NCI-H82 (cell line): ENCODE measurements around the gene FILIP1.
"Not testable (repeated sequence)": the region's sequence is repeated elsewhere in the genome, so short reads cannot be mapped to it uniquely, and the experiment has no call there.

Experiments used
- DNase-seq: peaks from one replicate; lab custom pipeline; 2025; lab: John Stamatoyannopoulos, UW

Gene FILIP1

DNA sequence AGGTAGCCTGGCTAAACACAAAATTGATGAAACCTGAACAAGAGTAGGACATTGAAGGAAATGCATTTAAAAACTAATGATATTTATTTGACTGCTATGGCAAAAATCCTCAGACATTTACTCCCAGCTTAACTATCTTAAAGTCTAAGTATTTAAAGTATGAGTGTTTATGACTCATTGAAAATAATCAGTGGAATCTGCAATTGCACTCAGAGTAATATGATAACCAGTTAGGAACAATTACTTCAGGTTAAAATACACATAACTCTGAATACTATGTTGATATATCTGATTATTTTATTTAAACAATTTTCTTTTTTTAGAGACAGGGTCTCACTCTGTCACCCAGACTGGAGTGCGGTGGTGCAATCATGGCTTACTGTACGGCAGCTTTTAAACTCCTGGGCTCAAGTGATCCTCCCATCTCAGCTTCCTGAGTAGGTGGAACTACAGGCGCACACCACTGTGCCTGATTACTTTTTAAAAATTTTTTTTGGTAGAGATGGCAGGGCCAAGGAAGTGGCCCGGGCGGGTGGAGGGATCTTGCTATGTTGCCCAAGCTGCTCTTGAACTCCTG is 43.9 kb downstream of the FILIP1 start:
- DNase-seq = no peak

DNA sequence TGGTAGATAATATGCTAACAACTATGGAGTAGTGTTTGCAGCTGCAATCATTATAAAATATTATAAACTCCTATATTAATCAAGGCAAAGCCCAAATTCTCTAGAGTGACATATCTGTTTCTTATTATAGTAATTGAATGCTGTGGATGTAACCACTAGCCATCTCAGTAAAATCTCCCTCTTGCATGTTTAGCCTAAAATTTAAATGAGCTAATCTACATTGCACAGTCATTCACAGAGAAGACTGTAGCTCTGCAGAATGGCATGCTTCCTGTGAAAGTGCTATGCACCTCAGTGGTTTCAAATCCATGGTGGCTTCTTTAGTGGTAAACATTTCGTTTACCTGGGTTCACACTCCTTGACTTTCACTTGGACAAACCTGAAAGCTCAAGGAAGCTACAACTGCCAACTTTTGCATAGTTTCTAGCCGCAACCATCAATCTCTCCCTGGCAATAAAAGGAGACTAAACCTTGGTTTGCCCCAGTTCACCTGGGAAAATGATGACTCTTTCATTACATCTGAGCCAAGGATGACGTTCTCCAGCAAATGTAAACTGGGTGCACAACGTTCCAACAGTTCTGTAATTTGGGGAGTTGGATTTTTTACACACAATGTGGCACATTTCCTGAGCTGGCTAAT is 47.2 kb downstream of the FILIP1 start:
- no peak for DNase-seq

DNA sequence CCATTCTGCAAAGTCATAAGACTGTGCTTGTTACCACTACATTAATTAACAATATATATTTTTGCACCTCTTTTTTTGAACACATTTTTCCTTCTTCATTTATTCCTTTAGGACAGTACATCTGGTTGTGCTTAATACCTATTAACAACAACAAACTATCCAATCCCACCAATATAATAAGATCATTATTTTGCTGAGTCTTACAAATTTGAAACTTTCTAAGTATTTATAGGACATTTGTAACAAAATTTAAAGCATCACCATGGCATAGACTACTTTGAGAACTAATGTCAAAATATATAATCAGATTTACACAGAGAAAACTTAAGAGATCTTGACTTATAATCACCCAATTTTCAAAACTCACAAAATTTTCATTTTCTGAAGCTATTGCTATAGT is 47.9 kb downstream of the FILIP1 start:
- no peak for DNase-seq

DNA sequence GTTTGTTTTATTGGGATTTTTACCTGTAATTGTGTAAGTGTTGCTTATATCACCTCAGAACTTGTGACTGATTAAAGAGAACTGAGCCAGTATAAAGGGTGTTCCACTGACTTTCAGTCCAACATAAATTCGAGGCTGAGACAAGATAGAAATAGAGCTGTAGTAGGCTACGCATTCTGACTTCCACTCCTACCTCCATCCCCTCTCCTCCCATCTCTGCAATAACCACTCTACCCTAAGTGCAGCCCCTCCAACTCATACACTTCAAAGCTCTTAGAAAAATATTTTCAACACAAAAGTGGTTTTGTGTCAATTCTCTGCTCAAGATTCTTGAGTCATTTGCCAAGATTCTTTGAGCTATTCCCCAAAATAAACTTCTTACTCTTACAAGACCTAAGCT is 48.7 kb downstream of the FILIP1 start:
- no peak for DNase-seq

DNA sequence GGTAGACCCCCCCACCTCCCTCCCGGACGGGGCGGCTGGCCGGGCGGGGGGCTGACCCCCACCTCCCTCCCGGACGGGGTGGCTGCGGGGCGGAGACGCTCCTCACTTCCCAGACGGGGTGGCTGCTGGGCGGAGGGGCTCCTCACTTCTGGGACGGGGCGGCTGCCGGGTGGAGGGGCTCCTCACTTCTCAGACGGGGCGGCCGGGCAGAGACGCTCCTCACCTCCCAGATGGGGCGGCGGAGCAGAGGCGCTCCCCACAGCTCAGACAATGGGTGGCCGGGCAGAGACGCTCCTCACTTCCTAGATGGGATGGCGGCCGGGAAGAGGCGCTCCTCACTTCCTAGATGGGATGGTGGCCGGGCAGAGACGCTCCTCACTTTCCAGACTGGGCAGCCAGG is 51.7 kb downstream of the FILIP1 start:
- not testable (repeated sequence) for DNase-seq

DNA sequence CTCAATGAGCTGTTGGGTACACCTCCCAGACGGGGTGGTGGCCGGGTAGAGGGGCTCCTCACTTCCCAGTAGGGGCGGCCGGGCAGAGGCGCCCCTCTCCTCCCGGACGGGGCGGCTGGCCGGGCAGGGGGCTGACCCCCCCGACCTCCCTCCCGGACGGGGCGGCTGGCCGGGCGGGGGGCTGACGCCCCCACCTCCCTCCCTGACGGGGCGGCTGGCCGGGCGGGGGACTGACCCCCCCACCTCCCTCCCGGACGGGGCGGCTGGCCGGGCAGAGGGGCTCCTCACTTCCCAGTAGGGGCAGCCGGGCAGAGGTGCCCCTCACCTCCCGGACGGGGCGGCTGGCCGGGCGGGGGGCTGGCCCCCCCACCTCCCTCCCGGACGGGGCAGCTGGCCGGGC is 52.1 kb downstream of the FILIP1 start:
- not testable (repeated sequence) for DNase-seq

DNA sequence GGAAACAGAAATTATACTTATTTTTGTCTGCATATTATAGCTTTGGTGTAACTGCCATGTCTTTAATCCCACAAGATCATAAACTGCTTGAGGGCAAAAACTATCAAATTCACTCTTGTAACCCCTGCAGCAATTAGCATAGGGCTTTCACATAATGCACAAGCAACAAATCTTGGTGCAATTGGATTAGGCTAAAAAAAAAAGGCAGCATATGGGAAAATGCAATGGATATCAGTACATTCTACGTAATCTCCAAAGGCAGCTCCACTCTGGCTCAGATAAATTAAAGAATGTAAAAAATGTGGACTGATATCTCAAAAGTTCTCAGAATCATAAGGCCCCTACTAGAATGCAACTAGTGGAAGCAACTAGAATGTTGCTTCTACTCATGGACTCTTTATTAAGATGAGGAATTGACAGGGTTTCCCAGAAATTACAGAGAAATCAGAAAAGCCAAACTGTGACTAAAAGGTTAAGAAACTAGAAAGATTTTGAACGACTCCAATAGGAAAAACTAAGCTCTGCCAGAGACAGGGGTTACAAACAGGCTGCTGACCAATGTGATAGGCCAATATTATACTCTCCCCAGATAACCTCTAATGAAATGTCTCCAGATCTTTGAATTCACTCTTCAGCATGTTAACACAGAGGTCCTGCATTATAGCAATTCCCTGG is 55.0 kb downstream of the FILIP1 start:
- DNase-seq = peak; percentile 59

DNA sequence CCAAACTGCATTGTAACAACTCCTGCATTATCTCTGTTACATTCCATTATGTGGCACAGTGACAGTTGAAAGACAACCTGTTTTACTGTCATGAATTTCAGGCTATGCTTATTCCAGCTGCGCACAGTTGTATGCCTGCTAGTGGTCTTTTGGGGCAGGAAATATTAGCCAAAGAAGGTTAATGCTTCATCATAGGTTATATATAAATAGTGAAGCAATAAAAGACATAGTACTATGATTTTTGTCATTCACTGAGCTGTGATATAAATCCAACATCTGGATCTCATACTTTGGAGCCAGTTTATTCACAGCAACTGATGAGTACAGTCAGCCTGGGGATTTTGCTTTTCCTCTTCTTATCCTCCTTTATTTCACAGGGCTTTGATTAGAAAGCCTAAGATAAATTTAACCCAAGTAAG is 55.6 kb downstream of the FILIP1 start:
- no peak for DNase-seq

DNA sequence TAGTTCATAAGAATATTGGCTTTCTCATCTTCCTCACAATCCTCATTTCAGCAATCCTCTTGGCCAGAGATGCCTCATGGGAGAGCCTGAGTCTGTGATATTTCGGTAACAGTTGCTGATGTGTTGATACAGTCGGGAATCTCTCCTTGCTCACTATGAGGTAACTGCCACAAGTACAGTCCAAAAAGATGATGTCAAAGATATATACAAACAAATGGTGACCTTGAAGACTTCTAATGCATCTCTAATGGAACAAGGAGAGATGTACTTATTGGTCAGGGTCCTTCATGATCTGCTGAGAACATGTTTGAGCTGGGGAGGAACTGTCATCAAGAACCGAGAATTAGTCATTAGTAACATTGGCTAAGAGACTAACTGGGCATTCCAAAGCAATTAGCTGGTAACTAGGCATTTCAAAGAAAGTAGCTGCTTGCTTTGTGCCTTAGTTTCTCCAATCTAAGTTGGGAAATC is 56.1 kb downstream of the FILIP1 start:
- DNase-seq = no peak

DNA sequence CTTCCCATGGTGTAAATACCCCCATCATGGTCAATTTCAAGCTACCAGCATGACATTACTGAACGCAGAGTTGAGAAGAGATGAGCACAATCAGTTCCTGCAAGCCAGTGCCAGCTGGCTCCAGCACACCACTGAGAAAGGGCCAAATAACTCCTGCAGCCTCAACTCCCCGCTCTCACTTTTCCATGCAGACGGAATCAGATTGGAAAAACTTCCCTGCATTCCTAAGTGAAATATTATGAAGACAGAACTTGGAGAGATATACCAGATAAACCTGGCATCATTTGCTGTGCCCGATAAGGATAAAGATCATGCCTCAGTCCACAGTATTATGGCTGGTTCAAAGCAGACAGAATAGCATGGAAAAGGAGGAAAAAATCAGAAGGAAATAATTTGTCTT is 56.7 kb downstream of the FILIP1 start:
- no peak for DNase-seq

DNA sequence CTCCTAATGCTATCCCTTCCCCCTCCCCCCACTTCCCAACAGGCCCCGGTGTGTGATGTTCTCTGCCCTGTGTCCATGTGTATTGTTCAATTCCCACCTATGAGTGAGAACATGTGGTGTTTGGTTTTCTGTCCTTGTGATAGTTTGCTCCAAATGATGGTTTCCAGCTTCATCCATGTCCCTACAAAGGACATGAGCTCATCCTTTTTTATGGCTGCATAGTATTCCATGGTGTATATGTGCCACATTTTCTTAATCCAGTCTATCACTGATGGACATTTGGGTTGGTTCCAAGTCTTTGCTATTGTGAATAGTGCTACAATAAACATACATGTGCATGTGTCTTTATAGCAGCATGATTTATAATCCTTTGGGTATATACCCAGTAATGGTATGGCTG is 60.8 kb downstream of the FILIP1 start:
- not testable (repeated sequence) for DNase-seq

DNA sequence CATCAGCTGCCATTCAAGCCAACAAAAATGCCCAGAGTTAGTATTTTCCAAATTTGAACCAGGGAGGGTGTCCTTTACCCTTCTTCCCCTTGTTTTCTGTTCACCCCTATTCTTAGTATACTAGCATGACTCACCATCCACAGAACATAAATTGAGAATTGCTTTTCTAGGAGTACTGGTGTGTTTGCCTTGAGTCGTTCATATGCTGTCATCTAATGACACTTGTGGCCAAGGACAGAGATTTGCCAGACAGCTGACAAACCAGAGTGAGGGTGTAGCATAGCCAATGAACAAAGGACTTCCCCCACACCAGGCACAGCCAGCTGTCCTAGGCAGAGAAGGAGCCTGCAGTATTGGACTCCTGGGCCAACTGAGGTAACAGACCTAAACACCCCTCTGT is 62.2 kb downstream of the FILIP1 start:
- peak; percentile 15 for DNase-seq

DNA sequence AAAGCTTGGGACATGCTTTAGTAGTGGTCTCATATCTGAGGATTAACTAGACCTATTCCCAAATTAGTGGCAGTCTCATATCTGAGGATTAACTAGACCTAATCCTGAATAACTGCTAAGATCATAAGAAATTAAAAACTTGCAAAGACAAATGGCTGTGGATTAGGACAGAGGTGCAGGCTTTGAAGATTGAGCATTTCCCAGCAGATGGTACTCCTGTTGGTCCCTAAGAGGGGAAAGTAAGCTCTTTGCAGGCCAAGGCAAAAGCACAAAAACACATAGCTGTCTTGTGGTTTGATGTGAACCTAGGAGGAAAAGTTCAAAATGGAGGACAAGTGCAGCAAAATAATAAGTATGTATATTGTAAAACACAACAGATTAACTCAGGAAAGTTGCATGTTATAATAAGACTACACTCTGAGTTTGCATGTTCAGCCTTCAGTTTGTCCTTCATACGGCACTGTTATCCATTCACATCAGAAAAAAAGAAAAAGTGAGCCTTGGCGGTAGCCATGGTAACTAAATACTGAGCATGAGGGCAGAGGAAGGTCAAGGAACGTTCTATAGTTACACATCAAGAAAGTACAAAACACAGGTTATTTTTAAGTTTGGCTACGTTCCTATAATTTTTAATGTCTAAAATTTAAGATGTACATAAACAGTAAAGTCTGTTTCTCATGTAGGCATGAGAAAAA is 62.8 kb downstream of the FILIP1 start:
- peak; percentile 66 for DNase-seq

DNA sequence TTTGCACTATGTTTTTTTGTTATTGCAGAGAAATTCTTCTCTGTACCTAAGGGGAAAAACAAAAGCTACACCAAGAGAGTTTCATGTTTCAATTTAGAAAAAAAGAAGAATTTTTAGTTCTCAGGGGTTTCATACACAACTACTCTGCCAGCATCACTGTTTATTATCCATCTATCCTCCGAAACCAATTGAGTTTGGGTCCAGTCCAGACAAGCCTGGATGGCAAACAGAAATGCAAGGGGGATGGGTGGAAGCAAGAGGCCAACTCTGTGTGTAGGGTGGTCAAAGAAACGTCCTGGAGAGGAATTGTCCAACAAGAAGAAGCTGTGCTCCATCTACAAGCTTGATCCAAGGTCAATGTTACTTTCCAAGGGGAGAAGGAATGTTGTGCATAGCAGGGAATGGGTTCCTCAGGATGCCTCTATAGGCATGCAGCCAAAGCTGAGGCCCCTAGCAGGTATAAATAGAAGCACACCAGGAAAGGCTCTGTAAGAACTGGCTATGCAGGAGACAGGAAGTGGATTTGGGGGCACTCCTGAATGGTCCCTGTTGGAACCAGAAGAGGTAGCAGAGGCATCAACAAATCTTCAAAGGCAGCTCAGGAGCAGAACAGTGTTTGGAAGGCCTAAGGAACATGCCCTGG is 64.4 kb downstream of the FILIP1 start:
- no peak for DNase-seq

DNA sequence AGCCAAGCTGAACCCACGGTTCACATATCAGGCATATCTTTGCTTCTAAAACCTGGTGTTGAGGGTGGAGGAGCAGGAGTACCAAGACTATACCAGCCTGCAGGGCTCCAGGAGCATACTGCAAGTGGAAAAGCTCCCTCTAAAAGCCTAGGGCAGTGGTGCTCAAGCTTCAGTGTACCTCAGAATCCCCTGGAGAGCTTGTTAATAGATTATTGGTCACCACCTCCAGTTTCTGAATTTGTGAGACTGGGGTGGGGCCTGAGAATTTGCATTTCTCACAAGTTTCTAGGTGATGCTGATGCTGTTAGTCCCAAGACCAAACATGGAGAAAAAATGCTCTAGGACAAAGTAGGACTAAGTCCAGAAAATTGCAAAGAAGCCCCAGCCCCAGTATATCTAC is 65.4 kb downstream of the FILIP1 start:
- DNase-seq = no peak

DNA sequence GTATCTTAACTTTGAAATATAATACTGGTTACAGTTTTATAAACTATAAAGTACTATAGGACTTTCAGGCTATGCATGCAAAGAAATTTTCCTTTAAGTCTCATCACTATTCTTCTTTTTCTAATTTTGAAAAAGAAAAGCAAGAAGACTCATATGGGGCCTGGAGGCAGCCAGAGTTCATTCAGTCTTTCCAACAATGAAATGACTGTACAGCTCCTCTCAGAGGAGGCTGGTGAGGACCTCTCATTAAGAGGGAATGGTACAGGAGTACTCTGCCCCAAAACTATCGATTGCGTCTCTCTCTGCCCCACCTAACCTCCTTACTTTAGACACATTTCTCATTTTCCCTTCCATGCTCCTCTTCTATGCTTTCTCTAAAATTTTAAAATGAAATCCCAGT is 66.3 kb downstream of the FILIP1 start:
- no peak for DNase-seq

DNA sequence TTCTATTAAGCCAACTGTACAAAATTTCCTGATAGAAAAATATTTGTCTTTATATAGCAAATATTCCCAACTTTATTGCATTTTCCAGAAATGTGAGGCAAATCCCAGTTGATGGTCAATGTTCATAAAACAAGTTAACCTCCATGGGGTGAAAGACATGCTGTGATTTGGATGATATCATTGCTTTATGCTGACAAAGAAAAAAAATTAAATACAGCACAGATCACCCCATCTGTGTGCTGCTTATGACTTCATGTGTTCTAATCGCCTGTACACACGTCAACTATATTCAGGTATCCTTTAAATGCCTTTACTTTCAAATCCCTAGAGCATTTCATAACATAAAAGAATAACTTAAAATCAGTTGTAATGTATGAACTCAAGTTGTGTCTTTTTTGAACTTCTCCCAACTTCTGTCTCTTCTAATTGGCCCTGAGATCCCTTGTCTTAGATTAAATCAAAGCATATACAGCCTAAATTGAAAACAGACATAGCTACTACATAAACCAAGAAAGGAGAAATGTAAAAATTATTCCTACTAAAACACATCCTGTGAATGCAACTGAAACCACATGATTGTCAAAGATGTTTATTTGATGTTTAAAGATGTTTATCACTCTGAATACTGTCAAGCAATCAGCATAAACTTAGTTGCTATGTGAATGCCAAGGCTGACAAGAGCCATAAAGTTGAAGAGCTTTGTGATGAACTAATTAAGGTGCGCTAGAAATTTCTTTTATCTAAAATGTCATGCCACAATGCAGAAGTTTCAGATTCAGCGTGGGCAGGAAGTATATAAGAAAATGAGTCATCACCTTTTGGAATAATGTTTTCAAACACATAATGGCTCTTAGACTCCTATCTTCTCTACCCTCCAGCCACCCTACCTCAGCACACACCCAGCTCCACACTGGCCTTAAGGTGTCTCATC is 68.7 kb downstream of the FILIP1 start:
- DNase-seq = no peak

DNA sequence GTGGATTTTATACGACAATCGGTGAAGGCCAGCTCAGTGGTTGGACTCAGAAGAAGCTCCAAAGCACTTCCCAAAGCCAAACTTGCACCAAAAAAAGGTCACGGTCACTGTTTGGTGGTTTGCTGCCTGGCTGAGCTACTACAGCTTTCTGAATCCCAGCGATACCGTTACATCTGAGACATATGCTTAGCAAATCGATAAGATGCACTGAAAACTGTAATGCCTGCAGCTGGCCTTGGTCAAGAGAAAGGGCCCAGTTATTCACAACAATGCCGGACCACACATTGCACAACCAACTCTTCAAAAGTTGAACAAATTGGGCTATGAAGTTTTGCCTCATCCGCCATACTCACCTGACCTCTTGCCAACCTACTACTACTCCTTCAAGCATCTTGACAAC is 70.2 kb downstream of the FILIP1 start:
- DNase-seq = no peak

DNA sequence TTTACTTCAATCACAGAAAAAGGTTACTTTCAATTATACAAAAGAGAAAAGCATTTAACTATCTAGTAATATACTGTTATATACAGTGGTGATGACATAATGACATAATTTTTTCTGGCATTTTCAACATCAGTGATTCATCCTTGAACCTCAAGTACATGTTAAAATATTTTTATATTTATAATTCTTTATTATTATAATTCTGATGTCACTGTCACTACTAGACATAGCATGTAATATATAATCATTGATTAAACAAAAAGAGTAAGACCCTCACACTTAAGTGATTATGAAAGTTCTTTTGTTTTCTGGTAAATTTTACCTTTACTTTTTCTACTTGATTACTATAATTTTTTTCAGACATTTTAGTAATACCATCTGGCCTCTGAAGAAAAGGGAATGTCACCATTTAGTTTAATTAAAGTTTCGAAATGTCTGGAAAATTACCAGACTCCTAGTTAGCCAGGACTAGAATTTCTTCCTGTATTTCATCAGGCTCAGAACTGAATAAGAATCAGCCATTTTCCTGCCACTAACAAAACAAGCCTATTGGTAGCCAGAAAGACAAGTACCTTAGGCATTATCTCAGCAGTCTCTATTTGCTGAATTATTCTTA is 71.5 kb downstream of the FILIP1 start:
- DNase-seq = no peak

DNA sequence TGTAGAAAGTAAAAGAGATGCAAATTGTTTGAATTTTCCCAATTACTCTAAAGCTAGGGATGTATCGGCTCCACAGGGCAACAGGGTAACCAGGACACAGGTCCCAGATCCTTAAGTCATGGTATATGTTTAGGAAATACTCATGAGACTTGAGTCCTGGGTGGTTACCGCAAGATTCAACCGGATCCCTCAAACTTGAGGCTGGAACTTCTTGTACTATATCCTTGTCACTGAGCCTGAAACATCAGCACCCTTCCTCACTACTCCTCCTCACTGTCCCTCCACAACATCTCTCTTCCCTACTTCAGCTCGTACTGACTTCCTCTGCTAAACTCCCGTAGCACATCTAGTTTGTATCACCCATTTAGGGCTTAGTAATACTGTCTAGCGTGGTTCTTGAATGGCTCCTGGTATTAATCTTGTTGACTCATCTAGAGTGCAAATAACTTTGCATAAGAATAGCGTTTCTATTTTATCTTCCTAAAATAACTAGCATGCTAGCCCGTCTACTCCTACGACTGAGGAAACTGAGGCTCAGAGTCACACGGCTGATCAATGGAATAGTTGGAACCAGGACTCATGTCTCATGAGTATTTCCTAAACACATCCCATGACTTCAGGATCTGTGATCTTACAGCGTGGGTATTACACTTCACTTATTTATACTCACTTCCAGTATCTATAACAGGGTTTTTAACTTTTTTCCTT is 72.1 kb downstream of the FILIP1 start:
- DNase-seq = no peak
